Liver (tissue), 9 donors: ENCODE data around the gene ASGR2. TPM values are rescaled to one million over a fixed set of nuclear protein-coding genes. Genes with fewer than 3 reads are reported as not detected.
A peak's percentile ranks its signal among the peaks of the same experiment; 100 is the strongest.

Experiments used
- DNase-seq: peaks from one replicate; pipeline ENCODE4 v3.0.0-alpha.2; 2017; ENCODE audit warnings: low spot score
- H3K27ac ChIP-seq, 2 donors: one replicate each; pipeline ENCODE4 v1.7.0; 2013; ENCODE audit warnings: inconsistent platforms in 2 of 2, low read length in 2 of 2, control low read depth in 1 of 2, low read depth in 1 of 2, mild to moderate bottlenecking in 1 of 2
- H3K27me3 ChIP-seq, 4 donors: one replicate each; pipeline versions ENCODE4 v1.6.1 to v1.7.0; 2013; ENCODE audit warnings: low read length in 3 of 4, inconsistent platforms in 1 of 4, mild to moderate bottlenecking in 1 of 4, moderate library complexity in 1 of 4; ENCODE audit not compliant: control insufficient read depth in 4 of 4, insufficient read depth in 4 of 4
- H3K36me3 ChIP-seq, 4 donors: one replicate each; pipeline versions ENCODE4 v1.6.1 to v1.7.0; 2013; ENCODE audit warnings: low read length in 3 of 4, mild to moderate bottlenecking in 3 of 4, low read depth in 1 of 4, moderate library complexity in 1 of 4; ENCODE audit not compliant: control insufficient read depth in 4 of 4, insufficient read depth in 3 of 4
- H3K4me1 ChIP-seq, 4 donors: one replicate each; pipeline versions ENCODE4 v1.6.1 to v1.7.0; 2013; ENCODE audit warnings: low read length in 3 of 4, mild to moderate bottlenecking in 3 of 4, moderate library complexity in 1 of 4; ENCODE audit not compliant: control insufficient read depth in 4 of 4, insufficient read depth in 4 of 4
- H3K4me3 ChIP-seq, 3 donors: one replicate each; pipeline versions ENCODE4 v1.6.1 to v1.7.0; 2013; ENCODE audit warnings: low read length in 3 of 3, control low read depth in 1 of 3, low read depth in 1 of 3, mild to moderate bottlenecking in 1 of 3
- H3K9ac ChIP-seq, 2 donors: one replicate each; pipeline ENCODE4 v1.7.0; 2013; ENCODE audit warnings: low read length in 2 of 2, mild to moderate bottlenecking in 2 of 2, moderate library complexity in 2 of 2, control low read depth in 1 of 2, low read depth in 1 of 2
- H3K9me3 ChIP-seq, 4 donors: one replicate each; pipeline versions ENCODE4 v1.6.1 to v1.7.0; 2013; ENCODE audit warnings: low read length in 3 of 4; ENCODE audit not compliant: control insufficient read depth in 4 of 4
- ATF3 ChIP-seq: IDR thresholded peaks from 2 replicates; pipeline ENCODE4 v1.6.1; 2016; ENCODE audit warnings: antibody characterized with exemption
- CTCF ChIP-seq: fragments of 150-350 bp; IDR thresholded peaks from 2 replicates; pipeline ENCODE4 v1.5.1; 2017; ENCODE audit warnings: improper control_type of control experiment, low read depth, low read length; ENCODE audit not compliant: missing input control
- EGR1 ChIP-seq, 2 donors: IDR thresholded peaks; 2 replicates each; pipeline ENCODE4 v1.6.1; 2016 to 2018; ENCODE audit warnings: antibody characterized with exemption in 2 of 2, low read depth in 2 of 2
- FOXA1 ChIP-seq: IDR thresholded peaks from 2 replicates; pipeline ENCODE4 v1.6.1; 2016; ENCODE audit warnings: antibody characterized with exemption
- FOXA2 ChIP-seq: IDR thresholded peaks from 2 replicates; pipeline ENCODE4 v1.6.1; 2016; ENCODE audit warnings: antibody characterized with exemption
- GABPA ChIP-seq, 2 donors: IDR thresholded peaks in 1 of 2; conservative IDR thresholded peaks in 1 of 2; 2 replicates each; pipeline ENCODE4 v1.6.1; 2016; ENCODE audit warnings: antibody characterized with exemption in 2 of 2, mild to moderate bottlenecking in 1 of 2, moderate library complexity in 1 of 2
- HNF4A ChIP-seq, 2 donors: conservative IDR thresholded peaks; 2 replicates each; pipeline ENCODE4 v1.6.1; 2016; ENCODE audit warnings: antibody characterized with exemption in 2 of 2, mild to moderate bottlenecking in 2 of 2
- HNF4G ChIP-seq: IDR thresholded peaks from 2 replicates; pipeline ENCODE4 v1.6.1; 2016; ENCODE audit warnings: antibody characterized with exemption
- JUND ChIP-seq, 2 donors: IDR thresholded peaks; 2 replicates each; pipeline ENCODE4 v1.6.1; 2016; ENCODE audit warnings: antibody characterized with exemption in 2 of 2
- MAX ChIP-seq: IDR thresholded peaks from 2 replicates; pipeline ENCODE4 v1.6.1; 2016; ENCODE audit warnings: antibody characterized with exemption
- NR2F2 ChIP-seq: IDR thresholded peaks from 2 replicates; pipeline ENCODE4 v1.6.1; 2016; ENCODE audit warnings: antibody characterized with exemption
- RAD21 ChIP-seq, 2 donors: IDR thresholded peaks; 2 replicates each; pipeline ENCODE4 v1.6.1; 2016; ENCODE audit warnings: antibody characterized with exemption in 2 of 2, mild to moderate bottlenecking in 2 of 2
- REST ChIP-seq: IDR thresholded peaks from 2 replicates; pipeline ENCODE4 v1.6.1; 2016; ENCODE audit warnings: antibody characterized with exemption, mild to moderate bottlenecking
- RXRA ChIP-seq, 2 donors: IDR thresholded peaks; 2 replicates each; pipeline ENCODE4 v1.6.1; 2017 to 2018; ENCODE audit warnings: antibody characterized with exemption in 2 of 2, mild to moderate bottlenecking in 1 of 2
- TAF1 ChIP-seq: conservative IDR thresholded peaks from 2 replicates; pipeline ENCODE4 v1.6.1; 2016; ENCODE audit warnings: antibody characterized with exemption, mild to moderate bottlenecking
- YY1 ChIP-seq: IDR thresholded peaks from 2 replicates; pipeline ENCODE4 v1.6.1; 2016; ENCODE audit warnings: antibody characterized with exemption, mild to moderate bottlenecking
- ZBTB33 ChIP-seq: IDR thresholded peaks from 2 replicates; pipeline ENCODE4 v1.6.1; 2016; ENCODE audit warnings: antibody characterized with exemption
- WGBS: extraction: QIAGEN DNeasy Blood & Tissue Kit; methylation state at CpG from one replicate; pipeline ENCODE4 v1.1.7; 2013; 5-methylcytosine and 5-hydroxymethylcytosine counted together
- polyA plus RNA-seq, 2 donors: library from polyadenylated mRNA; stranded (reverse) in 1 of 2; unstranded in 1 of 2; fragments of 200-250 nt in 1 of 2; fragments of >200 nt in 1 of 2; fragmentation: Nextera tagmentation in 1 of 2; extraction: Ambion mirVana in 1 of 2; gene quantifications; one replicate each; pipeline versions ENCODE4 v1.2.1 to v1.2.3, GENCODE V29; 2013 to 2015
- total RNA-seq, 2 donors: library from RNA; depleted of rRNA; stranded (reverse); fragments of >200 nt; gene quantifications; one replicate each; pipeline ENCODE4 v1.2.3, GENCODE V29; 2014
- donor health status: healthy.
- donor health status: healthy.
- donor health status: healthy.
- donor health status: healthy.
- donor health status: healthy.

ASGR2 gene
- total and polyA plus RNA-seq, 4 donors, result 188 to 657 (median 493) TPM

- Histone ChIP-seq H3K4me3 (no peak overlapping the region), H3K9ac (no peak overlapping the region), H3K9me3 (no peaks in the 10 kb centered on the region), H3K4me1 (no peaks in the 10 kb centered on the region), H3K27ac (no peak overlapping the region), H3K27me3 (no peaks in the 10 kb centered on the region), H3K36me3 (no peaks in the 10 kb centered on the region)
- no peak for TF ChIP-seq HNF4A (conservative IDR thresholded peaks at IDR 0.05)
- TF ChIP-seq HNF4G, result no peak
- no peak for TF ChIP-seq EGR1 (IDR thresholded peaks at IDR 0.05; ENCODE audit: low read depth in 2 of 2)
- no peak for TF ChIP-seq ATF3
- no peak for TF ChIP-seq FOXA1
- TF ChIP-seq NR2F2, result no peak
- TF ChIP-seq REST, result no peak
- TF ChIP-seq JUND (IDR thresholded peaks at IDR 0.05), result no peak
- DNase-seq, result no peak
- WGBS, result 66% methylated on average over 6 of the region's 6 CpGs
These were observed 54.3 kb downstream of the ASGR2 start for GRCh38 chr17:7060165-7060891.

- H3K4me1 ChIP-seq, result no peaks in the 10 kb centered on the region
- H3K27me3 ChIP-seq, result no peaks in the 10 kb centered on the region
- H3K27ac ChIP-seq, result peak overlapping the region in 1 of 2 donors; percentile 12
- no peak overlapping the region for H3K4me3 ChIP-seq
- DNase-seq, result no peak
- H3K9ac ChIP-seq, result no peak overlapping the region
- 84% methylated on average over 7 of the region's 7 CpGs for WGBS
- TF ChIP-seq RAD21 (IDR thresholded peaks at IDR 0.05), result no peak
- TF ChIP-seq TAF1, result no peak
- TF ChIP-seq ZBTB33, result no peak
- no peak for TF ChIP-seq HNF4G
- TF ChIP-seq REST, result no peak
- no peak for TF ChIP-seq FOXA1
- no peak for TF ChIP-seq MAX
- no peak for TF ChIP-seq NR2F2
- no peak for TF ChIP-seq ATF3
- TF ChIP-seq FOXA2, result no peak
- TF ChIP-seq CTCF, result no peak
- no peak for TF ChIP-seq EGR1 (IDR thresholded peaks at IDR 0.05; ENCODE audit: low read depth in 2 of 2)
- TF ChIP-seq RXRA (IDR thresholded peaks at IDR 0.05), result no peak
- no peak for TF ChIP-seq HNF4A (conservative IDR thresholded peaks at IDR 0.05)
- no peak for TF ChIP-seq YY1
- no peak for TF ChIP-seq JUND (IDR thresholded peaks at IDR 0.05)
- no peak for TF ChIP-seq GABPA (IDR thresholded peaks at IDR 0.05 in 1 of 2, conservative IDR thresholded peaks at IDR 0.05 in 1 of 2)
- no peaks in the 10 kb centered on the region for H3K9me3 ChIP-seq
- H3K36me3 ChIP-seq, result no peaks in the 10 kb centered on the region
These were observed 55.7 kb downstream of the ASGR2 start for GRCh38 chr17:7058831-7059447.
